ENCODE results near the gene ARMH1. TPM values are rescaled to one million over a fixed set of nuclear protein-coding genes. Genes with fewer than 3 reads are reported as not detected.

ARMH1 gene
- polyA plus RNA-seq, 1 of the 3 experiments (the other 2 are of a cell fraction): 6.6 TPM

- TF ChIP-seq IRF3 (IDR thresholded peaks at IDR 0.05; ENCODE audit: low read depth, low read length) (no peak), SIN3A (IDR thresholded peaks at IDR 0.05; ENCODE audit: borderline replicate concordance, low read depth, low read length) (no peak)
Measured at GRCh38 chr1:44717156-44717555, 42.6 kb downstream of the ARMH1 start (continued).

- POLR2A ChIA-PET: no interaction called here
- TF ChIP-seq MEF2A (IDR thresholded peaks at IDR 0.05; ENCODE audit: borderline replicate concordance, low read depth) (no peak), TAF1 (IDR thresholded peaks at IDR 0.05; ENCODE audit: borderline replicate concordance, low read depth, low read length) (no peak), ELF1 (IDR thresholded peaks at IDR 0.05) (no peak)
Measured at GRCh38 chr1:44717653-44718052, 43.1 kb downstream of the ARMH1 start.

GRCh38 chr1:44718091-44718490, 43.6 kb downstream of the ARMH1 start:
- POLR2A ChIA-PET: no interaction called here
- no peaks in the 10 kb centered on the region for H3K9me3 ChIP-seq
- H3K79me2 ChIP-seq (ENCODE audit: insufficient read depth): no peaks in the 10 kb centered on the region
- no peak for DNase-seq
- no peaks in the 10 kb centered on the region for H4K20me1 ChIP-seq (ENCODE audit: insufficient read depth)
- peaks cover 19% of the 10 kb centered on the region for H3F3A ChIP-seq (replicated peaks; ENCODE audit: insufficient read depth)
- no peak overlapping the region for H3K27ac ChIP-seq (ENCODE audit: low read depth in 2 of 2, low read length in 1 of 2)
- H3K4me1 ChIP-seq (ENCODE audit: control insufficient read depth in 1 of 2, insufficient read depth in 2 of 2, low read depth in 1 of 2, low read length in 1 of 2): no peaks in the 10 kb centered on the region
- H3K27me3 ChIP-seq (ENCODE audit: insufficient read depth): no peaks in the 10 kb centered on the region
- no peaks in the 10 kb centered on the region for H3K36me3 ChIP-seq (replicated peaks in 1 of 2; ENCODE audit: control insufficient read depth in 1 of 2, insufficient read depth in 2 of 2, low read length in 1 of 2)
- H3K4me2 ChIP-seq: no peak overlapping the region
- WGBS (ENCODE audit: low lambda C conversion rate): 80% methylated on average over 5 of the region's 6 CpGs
- no peak overlapping the region for H3K4me3 ChIP-seq (ENCODE audit: low read depth in 2 of 2, low read length in 1 of 2)
- H3K9me2 ChIP-seq: no peaks in the 10 kb centered on the region
- H2AFZ ChIP-seq (ENCODE audit: low read depth): no peak overlapping the region
- H3K9ac ChIP-seq: no peak overlapping the region
- CTCF ChIA-PET: interaction anchor here (1.8 to 7.8 kb wide), 3 partner anchors 10 to 21 kb away, joined by 5 to 52 read pairs (median 9); partner anchors contain the start of gene RNU5D-1
- TF ChIP-seq NFIC (IDR thresholded peaks at IDR 0.05; ENCODE audit: borderline replicate concordance) (no peak), FOSL2 (IDR thresholded peaks at IDR 0.05; ENCODE audit: borderline replicate concordance, low read depth) (no peak), ZBTB33 (IDR thresholded peaks at IDR 0.05; ENCODE audit: borderline replicate concordance, low read depth) (no peak), SIN3A (IDR thresholded peaks at IDR 0.05; ENCODE audit: borderline replicate concordance, low read depth, low read length) (no peak), REST (IDR thresholded peaks at IDR 0.05; ENCODE audit: low read depth, low read length) (no peak), EZH2phosphoT487 (IDR thresholded peaks at IDR 0.05; ENCODE audit: borderline replicate concordance, low read depth) (no peak), JUND (IDR thresholded peaks at IDR 0.05) (no peak), MXI1 (IDR thresholded peaks at IDR 0.05; ENCODE audit: low read depth, low read length) (no peak), RFX5 (IDR thresholded peaks at IDR 0.05; ENCODE audit: low read length) (no peak), CHD2 (IDR thresholded peaks at IDR 0.05; ENCODE audit: low read length, partially characterized antibody) (no peak), YY1 (IDR thresholded peaks at IDR 0.05; ENCODE audit: low read depth) (no peak), FOXM1 (IDR thresholded peaks at IDR 0.05; ENCODE audit: low read depth) (no peak), USF2 (IDR thresholded peaks at IDR 0.05; ENCODE audit: borderline replicate concordance, low read depth, low read length) (no peak), GABPA (IDR thresholded peaks at IDR 0.05; ENCODE audit: low read depth) (no peak)

More at GRCh38 chr1:44717653-44718052, 43.1 kb downstream of the ARMH1 start:
- no peaks in the 10 kb centered on the region for H3K9me3 ChIP-seq
- H3F3A ChIP-seq (replicated peaks; ENCODE audit: insufficient read depth): peaks cover 19% of the 10 kb centered on the region
- no peak overlapping the region for H2AFZ ChIP-seq (ENCODE audit: low read depth)
- no peaks in the 10 kb centered on the region for H4K20me1 ChIP-seq (ENCODE audit: insufficient read depth)
- CTCF ChIA-PET: interaction anchor here (1.8 to 7.8 kb wide), 3 partner anchors 10 to 21 kb away, joined by 5 to 52 read pairs (median 9); partner anchors contain the start of gene RNU5D-1
- H3K4me3 ChIP-seq (ENCODE audit: low read depth in 2 of 2, low read length in 1 of 2): no peak overlapping the region
- H3K9ac ChIP-seq: no peak overlapping the region
- 92% methylated on average over 1 of the region's 1 CpG for WGBS (ENCODE audit: low lambda C conversion rate)
- no peak overlapping the region for H3K27ac ChIP-seq (ENCODE audit: low read depth in 2 of 2, low read length in 1 of 2)
- H3K36me3 ChIP-seq (replicated peaks in 1 of 2; ENCODE audit: control insufficient read depth in 1 of 2, insufficient read depth in 2 of 2, low read length in 1 of 2): no peaks in the 10 kb centered on the region
- H3K4me2 ChIP-seq: no peak overlapping the region
- H3K27me3 ChIP-seq (ENCODE audit: insufficient read depth): no peaks in the 10 kb centered on the region
- H3K4me1 ChIP-seq (ENCODE audit: control insufficient read depth in 1 of 2, insufficient read depth in 2 of 2, low read depth in 1 of 2, low read length in 1 of 2): no peaks in the 10 kb centered on the region
- H3K9me2 ChIP-seq: no peaks in the 10 kb centered on the region
- DNase-seq: no peak
- H3K79me2 ChIP-seq (ENCODE audit: insufficient read depth): no peaks in the 10 kb centered on the region
